Activated CD8-positive, alpha-beta T cell treated with anti-CD3 and anti-CD28 coated beads for 36 hours (primary cell): ENCODE measurements around the gene PBX3. TPM values are rescaled to one million over a fixed set of nuclear protein-coding genes. Genes with fewer than 3 reads are reported as not detected.

Source experiments
- ATAC-seq: fragments of 200-7000 bp; cut with Tn5 transposase; one replicate; pipeline ENCODE4 v1.10.0; 2021; ENCODE audit warnings: mild to moderate bottlenecking, moderate library complexity
- CTCF ChIA-PET: fragments of 350-600 bp; sonication (Branson Sonifier 250); formaldehyde crosslinking; loops from one replicate; lab custom pipeline; 2021; ENCODE audit warnings: antibody characterized with exemption; lab: Charles Lee
- POLR2A ChIA-PET: fragments of 350-600 bp; sonication (Branson Sonifier 250); formaldehyde crosslinking; loops from one replicate; lab custom pipeline; 2021; ENCODE audit warnings: antibody characterized with exemption; lab: Charles Lee
- DNase-seq: peaks from one replicate; pipeline ENCODE4 v3.0.0-alpha.2; 2020
- H3K27ac Mint-ChIP-seq: one replicate; pipeline ENCODE4 v1.8.0; 2021; ENCODE audit warnings: mild to moderate bottlenecking, mixed read lengths
- H3K27me3 Mint-ChIP-seq: one replicate; pipeline ENCODE4 v1.8.0; 2021; ENCODE audit warnings: mixed read lengths
- H3K36me3 Mint-ChIP-seq: one replicate; pipeline ENCODE4 v1.8.0; 2021; ENCODE audit warnings: low read depth, mixed read lengths
- H3K4me1 Mint-ChIP-seq: one replicate; pipeline ENCODE4 v1.8.0; 2021; ENCODE audit warnings: low read depth, mixed read lengths
- H3K4me3 Mint-ChIP-seq: one replicate; pipeline ENCODE4 v1.8.0; 2021; ENCODE audit warnings: mild to moderate bottlenecking, moderate library complexity, mixed read lengths
- H3K9me3 Mint-ChIP-seq: one replicate; pipeline ENCODE4 v1.8.0; 2021; ENCODE audit warnings: mixed read lengths
- CTCF ChIP-seq: fragments of 200-600 bp; IDR thresholded peaks from one replicate; pipeline ENCODE4 v1.8.0; 2022; ENCODE audit warnings: antibody characterized with exemption, mild to moderate bottlenecking
- intact Hi-C: fragments of 100-400 bp; cut with micrococcal nuclease; formaldehyde crosslinking; loops from one replicate; pipeline ENCODE4 v1.10.0; 2022
- total RNA-seq, 2 experiments: library from RNA; stranded (reverse); gene quantifications; one replicate each; pipeline ENCODE4 v1.2.3, GENCODE V29; 2021

The PBX3 gene
- total RNA-seq, 2 experiments from 2014 or later = 11.5 to 14.1 TPM

DNA sequence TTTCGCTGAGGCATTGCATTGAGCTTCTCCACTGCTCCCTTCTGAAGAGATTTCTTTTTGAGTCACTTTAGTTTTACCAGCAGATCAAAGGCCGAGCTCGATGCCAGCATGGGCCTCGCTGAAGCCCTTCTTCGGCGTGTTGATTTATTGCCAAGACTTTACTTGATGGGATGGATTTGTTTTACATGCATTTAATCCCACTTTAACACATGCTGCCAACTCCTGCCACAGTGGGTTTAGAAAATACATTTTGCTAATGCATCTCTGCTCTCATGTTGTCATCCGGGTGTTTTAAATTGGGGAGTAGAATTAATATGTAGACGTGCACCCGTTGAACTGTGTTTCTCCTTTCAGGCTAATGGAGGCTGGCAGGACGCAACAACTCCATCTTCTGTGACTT, 218.3 kb downstream of the PBX3 start:
- ATAC-seq = no peak
- POLR2A ChIA-PET = no interaction called here
- no peak for TF ChIP-seq CTCF

DNA sequence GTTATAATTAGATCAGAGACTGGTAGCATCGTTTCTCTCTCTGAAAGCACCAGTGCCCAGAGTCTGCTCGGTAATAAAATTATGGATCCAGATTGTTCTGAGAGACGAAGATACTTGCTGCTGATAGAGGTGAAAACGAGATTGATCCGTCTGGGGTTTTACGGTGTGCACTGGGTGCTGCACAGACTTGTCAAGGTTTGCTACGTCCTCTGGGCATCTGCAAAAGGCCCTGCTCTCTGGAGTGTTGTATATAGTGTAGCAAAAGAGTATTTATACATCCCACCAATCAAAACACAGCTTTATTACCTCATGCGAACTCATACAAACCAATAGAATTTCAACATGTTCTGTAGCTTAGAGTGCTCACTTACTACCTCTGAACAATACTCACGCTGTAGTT, 219.3 kb downstream of the PBX3 start:
- intact Hi-C loops = no loop called here
- ATAC-seq (no peak), DNase-seq (no peak)
- Mint-ChIP-seq H3K9me3 (no peaks in the 10 kb centered on the region), H3K27me3 (no peaks in the 10 kb centered on the region), H3K27ac (no peak overlapping the region), H3K36me3 (peaks cover 2% of the 10 kb centered on the region), H3K4me3 (no peak overlapping the region), H3K4me1 (no peaks in the 10 kb centered on the region)
- ChIA-PET POLR2A (no interaction called here), CTCF (no interaction called here)
- TF ChIP-seq CTCF = no peak

More for the DNA sequence above, 218.3 kb downstream of the PBX3 start:
- peaks cover 2% of the 10 kb centered on the region for H3K36me3 Mint-ChIP-seq
- no peaks in the 10 kb centered on the region for H3K27me3 Mint-ChIP-seq
- H3K4me1 Mint-ChIP-seq = no peaks in the 10 kb centered on the region
- H3K4me3 Mint-ChIP-seq = no peak overlapping the region
- H3K27ac Mint-ChIP-seq = no peak overlapping the region
- no peak for DNase-seq
- CTCF ChIA-PET = no interaction called here
- H3K9me3 Mint-ChIP-seq = no peaks in the 10 kb centered on the region
- intact Hi-C loops = no loop called here

DNA sequence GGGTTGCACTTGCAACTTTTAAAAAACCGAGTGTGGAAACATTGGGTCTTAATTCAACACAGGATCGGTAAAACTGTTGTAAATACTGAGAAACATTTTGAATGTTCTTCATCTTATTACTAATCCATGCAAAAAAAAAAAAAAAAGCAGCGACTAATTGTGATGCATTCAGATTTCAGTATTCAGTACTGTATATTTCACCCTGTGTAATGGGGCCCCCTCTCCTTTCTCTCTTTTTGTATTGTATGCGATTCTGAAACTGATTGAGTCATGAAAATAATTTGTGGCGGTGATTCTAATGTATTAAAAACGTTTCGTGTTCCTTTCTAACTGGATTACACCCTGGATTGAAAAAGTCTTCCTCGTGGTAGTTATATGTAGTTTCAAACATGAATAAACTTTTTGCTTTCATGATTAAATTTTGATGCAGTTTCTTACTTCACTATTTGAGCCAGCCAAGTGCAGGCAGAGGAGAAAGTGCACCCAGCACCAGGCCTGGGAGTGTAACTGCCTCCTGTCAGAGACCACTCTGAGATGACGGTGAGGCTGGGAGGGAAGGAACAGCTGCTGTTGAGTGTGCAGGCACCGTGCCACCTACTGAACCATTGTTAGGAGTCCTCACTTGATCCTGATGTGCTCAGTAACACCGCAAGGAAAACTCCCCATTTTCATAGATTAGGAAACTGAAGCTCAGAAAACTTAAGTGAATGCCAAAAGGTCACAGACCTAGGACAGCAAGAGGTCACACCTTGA, 220.0 kb downstream of the PBX3 start:
- POLR2A ChIA-PET = no interaction called here
- H3K4me1 Mint-ChIP-seq = no peaks in the 10 kb centered on the region
- CTCF ChIA-PET = no interaction called here
- no peak overlapping the region for H3K27ac Mint-ChIP-seq
- no peaks in the 10 kb centered on the region for H3K27me3 Mint-ChIP-seq
- H3K9me3 Mint-ChIP-seq = no peaks in the 10 kb centered on the region
- no peak overlapping the region for H3K4me3 Mint-ChIP-seq
- H3K36me3 Mint-ChIP-seq = peaks cover 2% of the 10 kb centered on the region
- peak; percentile 51 for ATAC-seq
- no peak for TF ChIP-seq CTCF
- no peak for DNase-seq
- intact Hi-C loops = no loop called here

- CTCF ChIA-PET = no interaction called here
- no peak overlapping the region for H3K27ac Mint-ChIP-seq
- intact Hi-C loops = no loop called here
Observed at GRCh38 chr9:125968714-125969374, 221.7 kb downstream of the PBX3 start.

More at GRCh38 chr9:125968714-125969374, 221.7 kb downstream of the PBX3 start:
- Mint-ChIP-seq H3K9me3 (no peaks in the 10 kb centered on the region), H3K4me3 (no peak overlapping the region), H3K36me3 (peaks cover 2% of the 10 kb centered on the region), H3K27me3 (no peaks in the 10 kb centered on the region), H3K4me1 (no peaks in the 10 kb centered on the region)
- no peak for TF ChIP-seq CTCF
- POLR2A ChIA-PET = no interaction called here
- no peak for ATAC-seq
- no peak for DNase-seq
